Natural killer cell (primary cell): ENCODE measurements around the gene SUPT16H. TPM values are rescaled to one million over a fixed set of nuclear protein-coding genes. Genes with fewer than 3 reads are reported as not detected.

Source experiments
- ATAC-seq, 3 donors: fragments of 150-1000 bp in 2 of 3; fragments of 200-7000 bp in 1 of 3; cut with Tn5 transposase; 1 replicate in 1 of 3; 2 replicates in 2 of 3; pipeline ENCODE4 v1.10.0; 2021; ENCODE audit warnings: mild to moderate bottlenecking in 2 of 3, moderate library complexity in 2 of 3
- DNase-seq, 2 donors: peaks; one replicate each; pipeline versions ENCODE4 v3.0.0 to v3.0.0-alpha.2; 2013 to 2021; ENCODE audit warnings: mixed read lengths in 1 of 2
- H3K27ac ChIP-seq: one replicate; pipeline ENCODE4 v1.5.1; 2013; ENCODE audit warnings: mild to moderate bottlenecking, low read length
- H3K27me3 ChIP-seq: one replicate; pipeline ENCODE4 v1.6.1; 2013; ENCODE audit warnings: low read length; ENCODE audit not compliant: control insufficient read depth, insufficient read depth
- H3K36me3 ChIP-seq: one replicate; pipeline ENCODE4 v1.6.1; 2013; ENCODE audit warnings: low read length; ENCODE audit not compliant: control insufficient read depth, insufficient read depth
- H3K4me1 ChIP-seq: one replicate; pipeline ENCODE4 v1.6.1; 2013; ENCODE audit warnings: low read length; ENCODE audit not compliant: control insufficient read depth, insufficient read depth
- H3K4me3 ChIP-seq: one replicate; pipeline ENCODE4 v1.5.1; 2013; ENCODE audit warnings: low read length
- H3K9me3 ChIP-seq: one replicate; pipeline ENCODE4 v1.6.1; 2013; ENCODE audit warnings: low read length; ENCODE audit not compliant: control insufficient read depth, insufficient read depth
- H3K27ac Mint-ChIP-seq, 2 donors: one replicate each; pipeline ENCODE4 v1.8.0; 2022; ENCODE audit warnings: mild to moderate bottlenecking in 2 of 2, mixed read lengths in 2 of 2, moderate library complexity in 1 of 2
- H3K27me3 Mint-ChIP-seq, 2 donors: one replicate each; pipeline ENCODE4 v1.8.0; 2022; ENCODE audit warnings: low read depth in 2 of 2, mixed read lengths in 2 of 2
- H3K36me3 Mint-ChIP-seq: one replicate; pipeline ENCODE4 v1.8.0; 2022; ENCODE audit warnings: mixed read lengths
- H3K4me1 Mint-ChIP-seq, 2 donors: one replicate each; pipeline ENCODE4 v1.8.0; 2022; ENCODE audit warnings: mixed read lengths in 2 of 2
- H3K4me3 Mint-ChIP-seq: one replicate; pipeline ENCODE4 v1.8.0; 2022; ENCODE audit warnings: mild to moderate bottlenecking, moderate library complexity, mixed read lengths
- H3K9me3 Mint-ChIP-seq, 2 donors: one replicate each; pipeline ENCODE4 v1.8.0; 2022; ENCODE audit warnings: mixed read lengths in 2 of 2
- CTCF ChIP-seq: fragments of 200-600 bp; IDR thresholded peaks from one replicate; pipeline ENCODE4 v1.8.0; 2022; ENCODE audit warnings: antibody characterized with exemption
- WGBS: methylation state at CpG from one replicate; pipeline ENCODE4 v1.1.7; 2013; ENCODE audit warnings: missing lambda C conversion rate; ENCODE audit not compliant: insufficient coverage; 5-methylcytosine and 5-hydroxymethylcytosine counted together
- intact Hi-C: fragments of 100-400 bp; cut with micrococcal nuclease; formaldehyde crosslinking; loops from one replicate; pipeline ENCODE4 v1.14.2; 2022
- total RNA-seq, 4 donors: library from RNA; stranded (reverse); fragments of 120-200 nt in 1 of 4; gene quantifications; one replicate each; pipeline versions ENCODE4 v1.2.3 to v1.2.4, GENCODE V29; 2013 to 2022

The SUPT16H gene
- total RNA-seq, 3 donors from 2014 or later (not counting 1 experiment from before 2014, with no cell fraction given) = 60.3 to 72.6 (median 65.1) TPM

GRCh38 chr14:21302013-21302835, 81.6 kb downstream of the SUPT16H start:
- DNase-seq = no peak
- H3K27ac ChIP-seq = no peak overlapping the region
- no peak overlapping the region for H3K4me3 ChIP-seq
- Mint-ChIP-seq H3K27me3 (peaks cover 8 to 11% of the 10 kb centered on the region in 2 donors), H3K27ac (no peak overlapping the region), H3K9me3 (no peaks in the 10 kb centered on the region), H3K4me3 (no peak overlapping the region), H3K36me3 (no peaks in the 10 kb centered on the region), H3K4me1 (peaks cover 0 to 3% of the 10 kb centered on the region in 2 donors)
- no peak for ATAC-seq
- no peak for TF ChIP-seq CTCF
- H3K9me3 ChIP-seq = no peaks in the 10 kb centered on the region
- H3K4me1 ChIP-seq = peaks cover 7% of the 10 kb centered on the region
- intact Hi-C loops = no loop called here
- H3K36me3 ChIP-seq = no peaks in the 10 kb centered on the region
- H3K27me3 ChIP-seq = peaks cover 13% of the 10 kb centered on the region
- WGBS = 85% methylated on average over 8 of the region's 8 CpGs

Other genes starting within 250 kb of the SUPT16H start
- not detected for gene OR5AU1, start 228.0 kb downstream of the SUPT16H start, total RNA-seq
- 100 to 1,000 TPM; 501 to 547 (median 515) TPM for gene HNRNPC, start 114.6 kb downstream of the SUPT16H start, total RNA-seq
- under 1 TPM in 2 of 3 donors, not detected in 1; 0.68 to 0.85 TPM for gene RPGRIP1, start 103.9 kb downstream of the SUPT16H start, total RNA-seq
- 100 to 1,000 TPM; 150 to 167 (median 162) TPM for gene CHD8, start 72.1 kb upstream of the SUPT16H start, total RNA-seq
- gene RAB2B, start 92.9 kb upstream of the SUPT16H start, total RNA-seq = 10 to 100 TPM; 43.3 to 64.7 (median 50.9) TPM
- 100 to 1,000 TPM; 103 to 123 (median 123) TPM for gene TOX4, start 93.2 kb upstream of the SUPT16H start, total RNA-seq
- gene METTL3, start 127.3 kb upstream of the SUPT16H start, total RNA-seq = 10 to 100 TPM; 63.3 to 72.5 (median 68.3) TPM
- 1 to 10 TPM; 1.6 to 2.5 (median 2.2) TPM for gene SALL2, start 142.3 kb upstream of the SUPT16H start, total RNA-seq
- not detected for gene OR10G3, start 196.1 kb upstream of the SUPT16H start, total RNA-seq